GM19438 (cell line): ENCODE measurements around the gene RIPOR2.
"Not testable (repeated sequence)": the region's sequence is repeated elsewhere in the genome, so short reads cannot be mapped to it uniquely, and the experiment has no call there.

ENCODE experiments used
- ATAC-seq: cut with Tn5 transposase; IDR thresholded peaks from one replicate; pipeline ENCODE4 v1.9.1; 2021; ENCODE audit warnings: low read depth; ENCODE audit not compliant: unreplicated experiment

Gene RIPOR2

GRCh38 chr6:24927985-24928745, 7.6 kb downstream of the RIPOR2 start:
- no peak for ATAC-seq

- no peak for ATAC-seq
These were observed 8.3 kb downstream of the RIPOR2 start for GRCh38 chr6:24927277-24927955.

- ATAC-seq, result not testable (repeated sequence)
These were observed 9.1 kb downstream of the RIPOR2 start for GRCh38 chr6:24926647-24927046.

- no peak for ATAC-seq
These were observed 9.6 kb downstream of the RIPOR2 start for GRCh38 chr6:24926192-24926591.

- no peak for ATAC-seq
These were observed 10.1 kb downstream of the RIPOR2 start for GRCh38 chr6:24925661-24926060.

- ATAC-seq, result no peak
These were observed 11.0 kb downstream of the RIPOR2 start for GRCh38 chr6:24924580-24925356.

GRCh38 chr6:24923885-24924401, 11.8 kb downstream of the RIPOR2 start:
- no peak for ATAC-seq

- ATAC-seq, result no peak
These were observed 12.9 kb downstream of the RIPOR2 start for GRCh38 chr6:24922814-24923213.

GRCh38 chr6:24922170-24922569, 13.6 kb downstream of the RIPOR2 start:
- ATAC-seq, result no peak

GRCh38 chr6:24920136-24920535, 15.6 kb downstream of the RIPOR2 start:
- no peak for ATAC-seq

- ATAC-seq, result peak; percentile 62
These were observed 16.5 kb downstream of the RIPOR2 start for GRCh38 chr6:24919056-24919892.

GRCh38 chr6:24918641-24919055, 17.1 kb downstream of the RIPOR2 start:
- no peak for ATAC-seq

- no peak for ATAC-seq
These were observed 19.3 kb downstream of the RIPOR2 start for GRCh38 chr6:24916496-24916895.

- no peak for ATAC-seq
These were observed 20.1 kb downstream of the RIPOR2 start for GRCh38 chr6:24915641-24916040.

- not testable (repeated sequence) for ATAC-seq
These were observed 21.7 kb downstream of the RIPOR2 start for GRCh38 chr6:24914082-24914481.

- no peak for ATAC-seq
These were observed 23.9 kb downstream of the RIPOR2 start for GRCh38 chr6:24911796-24912382.

- no peak for ATAC-seq
These were observed 24.6 kb downstream of the RIPOR2 start for GRCh38 chr6:24910961-24911725.

- no peak for ATAC-seq
These were observed 25.3 kb downstream of the RIPOR2 start for GRCh38 chr6:24910331-24910960.
